Hematopoietic multipotent progenitor cell (in vitro differentiated cells): ENCODE data around the gene UHRF1. TPM values are rescaled to one million over a fixed set of nuclear protein-coding genes. Genes with fewer than 3 reads are reported as not detected.
"Not testable (repeated sequence)": the region's sequence is repeated elsewhere in the genome, so short reads cannot be mapped to it uniquely, and the experiment has no call there.

ENCODE experiments used
- DNase-seq, 3 donors: peaks; one replicate each; pipeline ENCODE4 v3.0.0-alpha.2; 2011 to 2015; ENCODE audit warnings: low read depth in 2 of 3, low spot score in 2 of 3
- total RNA-seq: library from RNA; depleted of rRNA; stranded (reverse); fragments of >200 nt; gene quantifications from one replicate; pipeline ENCODE4 v1.2.3, GENCODE V29; 2012

The UHRF1 gene
- total RNA-seq, 1 donor: 51.4 TPM

GRCh38 chr19:4930664-4931063, 21.4 kb downstream of the UHRF1 start:
- DNase-seq: no peak

- no peak for DNase-seq
Observed at GRCh38 chr19:4932711-4933110, 23.4 kb downstream of the UHRF1 start.

- no peak for DNase-seq
Observed at GRCh38 chr19:4933528-4933927, 24.2 kb downstream of the UHRF1 start.

GRCh38 chr19:4935444-4935843, 26.1 kb downstream of the UHRF1 start:
- no peak for DNase-seq

- no peak for DNase-seq
Observed at GRCh38 chr19:4937060-4937459, 27.8 kb downstream of the UHRF1 start.

GRCh38 chr19:4938461-4938860, 29.2 kb downstream of the UHRF1 start:
- not testable (repeated sequence) for DNase-seq

- no peak for DNase-seq
Observed at GRCh38 chr19:4939466-4939865, 30.2 kb downstream of the UHRF1 start.

- DNase-seq: not testable (repeated sequence)
Observed at GRCh38 chr19:4941638-4942169, 32.4 kb downstream of the UHRF1 start.

- not testable (repeated sequence) for DNase-seq
Observed at GRCh38 chr19:4950650-4951049, 41.3 kb downstream of the UHRF1 start.

- no peak for DNase-seq
Observed at GRCh38 chr19:4951656-4952055, 42.4 kb downstream of the UHRF1 start.

- DNase-seq: no peak
Observed at GRCh38 chr19:4952945-4953344, 43.6 kb downstream of the UHRF1 start.

- not testable (repeated sequence) for DNase-seq
Observed at GRCh38 chr19:4954320-4955149, 45.2 kb downstream of the UHRF1 start.

GRCh38 chr19:4955274-4955673, 46.0 kb downstream of the UHRF1 start:
- DNase-seq: no peak

- no peak for DNase-seq
Observed at GRCh38 chr19:4957981-4958380, 48.7 kb downstream of the UHRF1 start.

GRCh38 chr19:4962085-4962619, 52.9 kb downstream of the UHRF1 start:
- DNase-seq: no peak

GRCh38 chr19:4965061-4965460, 55.8 kb downstream of the UHRF1 start:
- no peak for DNase-seq

- no peak for DNase-seq
Observed at GRCh38 chr19:4966591-4966990, 57.3 kb downstream of the UHRF1 start.

GRCh38 chr19:4967738-4968461, 58.6 kb downstream of the UHRF1 start:
- no peak for DNase-seq

- DNase-seq: peak; percentile 99
Observed at GRCh38 chr19:4968462-4969291, 59.4 kb downstream of the UHRF1 start, which contains the start of gene KDM4B. Gene KDM4B (plus strand): TSS chr19:4969113. CDS start chr19:5032891, 63,778 bp downstream.

- no peak for DNase-seq
Observed at GRCh38 chr19:4969292-4969771, 60.0 kb downstream of the UHRF1 start.
